H1 (cell line): ENCODE measurements around the gene CDC42BPB. TPM values are rescaled to one million over a fixed set of nuclear protein-coding genes. Genes with fewer than 3 reads are reported as not detected.

ENCODE experiments used
- BRCA1 ChIP-seq: IDR thresholded peaks from 2 replicates; pipeline ENCODE4 v1.6.1; 2012; ENCODE audit warnings: low read depth, low read length, improper control_type of control experiment
- JUN ChIP-seq: IDR thresholded peaks from 2 replicates; pipeline ENCODE4 v1.6.1; 2011; ENCODE audit warnings: low read depth, mild to moderate bottlenecking, improper control_type of control experiment, low read length
- MAFK ChIP-seq: IDR thresholded peaks from 2 replicates; pipeline ENCODE4 v1.6.1; 2012; ENCODE audit warnings: low read depth, mild to moderate bottlenecking, improper control_type of control experiment, low read length
- POLR2A ChIP-seq, 2 experiments: IDR thresholded peaks; 1 replicate in 1 of 2; 2 replicates in 1 of 2; pipeline ENCODE4 v1.6.1; 2011; ENCODE audit warnings: low read depth in 2 of 2, low read length in 2 of 2, mild to moderate bottlenecking in 2 of 2; ENCODE audit errors: control extremely low read depth in 1 of 2
- POLR2AphosphoS5 ChIP-seq: IDR thresholded peaks from 2 replicates; pipeline ENCODE4 v1.6.1; 2011; ENCODE audit warnings: low read depth, low read length
- TBP ChIP-seq: IDR thresholded peaks from 2 replicates; pipeline ENCODE4 v1.6.1; 2011; ENCODE audit warnings: low read depth, low read length, improper control_type of control experiment
- TEAD4 ChIP-seq: IDR thresholded peaks from 2 replicates; pipeline ENCODE4 v1.6.1; 2012; ENCODE audit warnings: low read depth, low read length, inconsistent platforms, mixed read lengths
- polyA plus RNA-seq, 7 experiments: library from polyadenylated mRNA; depleted of rRNA in 3 of 7; stranded (reverse) in 5 of 7; unstranded in 2 of 7; fragments of >200 nt in 5 of 7; fragments of 200-250 nt in 2 of 7; gene quantifications; 1 replicate in 5 of 7; 2 replicates in 1 of 7; 4 replicates in 1 of 7; pipeline versions ENCODE4 v1.2.1 to v1.2.3, GENCODE V29; 2011 to 2013; ENCODE audit warnings: missing spikeins in 2 of 7, mixed read lengths in 2 of 7
- total RNA-seq: library from RNA; stranded (reverse); fragmentation: NEBNext Ultra II Directional; extraction: Animal tissue kit (Norgen Biotek cat#: 25700); gene quantifications from 2 replicates; pipeline ENCODE4 v1.2.1, GENCODE V29; 2021

Gene CDC42BPB
- total and polyA plus RNA-seq, 2 of the 8 experiments (the other 6 are each of a cell fraction or from before 2014, with no cell fraction given): 51.2 to 88.2 TPM

- TF ChIP-seq BRCA1 (no peak), TBP (no peak), POLR2AphosphoS5 (no peak), TEAD4 (no peak), JUN (no peak), POLR2A (IDR thresholded peaks at IDR 0.05; ENCODE audit: control extremely low read depth in 1 of 2, low read depth in 2 of 2, low read length in 2 of 2) (no peak), MAFK (no peak)
Measured at GRCh38 chr14:102941419-102942011, 115.8 kb downstream of the CDC42BPB start (continued).
